Heart left ventricle (tissue), 13 donors: ENCODE results near the gene COL26A1.

Experiments used
- POLR2A ChIP-seq, 2 donors: fragments of 450-650 bp; IDR thresholded peaks; one replicate each; pipeline ENCODE4 v1.6.1; 2017; ENCODE audit warnings: antibody characterized with exemption in 2 of 2, mild to moderate bottlenecking in 2 of 2, moderate library complexity in 2 of 2
- TF ChIP-seq, protein P1 (sequence below), 12 donors: fragments of 200-600 bp; sonication (generic) in 4 of 12; IDR thresholded peaks; one replicate each; pipeline versions ENCODE4 v1.5.0 to v1.8.0; 2018 to 2022; ENCODE audit warnings: antibody characterized with exemption in 12 of 12, mild to moderate bottlenecking in 5 of 12
- donor health status: ischemic (EF 13 %, LVEDD 7.1; RV severe dilation, severe dysfunction).
- donor health status: DM: no; HTN: yes; CAD: no.
- donor health status: DM: no; HTN: no; CAD: no.
- donor health status: ischemic (EF 25% LVEDD 6.9; RV normal size, moderate dysfunction).
- donor health status: ischemic (EF 25% LVEDD 5.7; RV mildly dilated, moderate dysfunction).
- donor health status: ischemic (EF 35%, LVEDD 5.7; RV mildly dilated, moderate dysfunction).
- donor health status: nonischemic (EF 11% LVEDD 7.7; RV severe dilation, severe dysfunction).
- donor health status: DM: yes; HTN: yes; CAD: no.
- donor health status: PGD.
- donor health status: ischemic (EF 29% LVEDD 5.4; RV normal size, mild dysfunction).
- donor health status: nonischemic (EF 23%, LVEDD 6.1; RV moderate dilation, normal function).

DNA sequence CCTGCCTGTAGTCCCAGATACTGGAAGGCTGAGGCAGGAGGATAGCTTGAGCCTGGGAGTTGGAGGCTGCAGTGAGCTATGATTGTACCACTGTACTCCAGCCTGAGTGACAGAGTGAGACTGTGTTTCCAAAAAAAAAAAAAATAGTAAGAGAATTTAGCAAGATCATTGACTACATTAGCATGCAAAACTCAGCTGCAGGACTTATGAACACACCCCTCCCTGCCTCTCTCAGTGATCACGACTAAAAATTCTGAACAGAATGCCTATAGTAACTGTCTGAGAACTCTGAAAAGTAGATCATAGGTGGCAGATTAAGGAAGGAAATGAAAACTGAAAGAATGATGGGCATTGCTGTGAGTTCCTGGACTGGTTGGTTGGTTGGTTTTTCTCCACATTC, 215.9 kb downstream of the COL26A1 start:
- TF ChIP-seq, protein P1, sequence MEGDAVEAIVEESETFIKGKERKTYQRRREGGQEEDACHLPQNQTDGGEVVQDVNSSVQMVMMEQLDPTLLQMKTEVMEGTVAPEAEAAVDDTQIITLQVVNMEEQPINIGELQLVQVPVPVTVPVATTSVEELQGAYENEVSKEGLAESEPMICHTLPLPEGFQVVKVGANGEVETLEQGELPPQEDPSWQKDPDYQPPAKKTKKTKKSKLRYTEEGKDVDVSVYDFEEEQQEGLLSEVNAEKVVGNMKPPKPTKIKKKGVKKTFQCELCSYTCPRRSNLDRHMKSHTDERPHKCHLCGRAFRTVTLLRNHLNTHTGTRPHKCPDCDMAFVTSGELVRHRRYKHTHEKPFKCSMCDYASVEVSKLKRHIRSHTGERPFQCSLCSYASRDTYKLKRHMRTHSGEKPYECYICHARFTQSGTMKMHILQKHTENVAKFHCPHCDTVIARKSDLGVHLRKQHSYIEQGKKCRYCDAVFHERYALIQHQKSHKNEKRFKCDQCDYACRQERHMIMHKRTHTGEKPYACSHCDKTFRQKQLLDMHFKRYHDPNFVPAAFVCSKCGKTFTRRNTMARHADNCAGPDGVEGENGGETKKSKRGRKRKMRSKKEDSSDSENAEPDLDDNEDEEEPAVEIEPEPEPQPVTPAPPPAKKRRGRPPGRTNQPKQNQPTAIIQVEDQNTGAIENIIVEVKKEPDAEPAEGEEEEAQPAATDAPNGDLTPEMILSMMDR (IDR thresholded peaks at IDR 0.05), result no peak
- TF ChIP-seq POLR2A (IDR thresholded peaks at IDR 0.05), result no peak
